ENCODE results near the gene RIT1.

DNA sequence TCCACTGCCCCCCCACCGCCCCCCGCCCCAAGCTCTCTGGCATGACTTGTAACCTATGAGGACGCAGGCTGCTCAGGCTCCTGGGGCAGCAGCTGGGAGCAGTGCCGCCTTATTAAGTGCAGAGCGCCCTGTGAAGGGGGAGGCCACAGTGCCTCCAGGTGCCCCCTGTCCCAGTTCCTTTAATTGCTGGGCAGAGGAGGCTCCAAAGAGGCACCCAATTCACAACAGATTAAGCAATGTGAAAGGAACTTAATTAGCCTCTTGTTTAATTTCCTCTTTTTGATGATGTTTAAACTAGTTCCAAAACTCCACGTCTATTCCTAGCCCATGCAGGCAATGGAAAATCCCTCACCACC is 33.3 kb upstream of the RIT1 start:
- TF ChIP-seq, protein P1, sequence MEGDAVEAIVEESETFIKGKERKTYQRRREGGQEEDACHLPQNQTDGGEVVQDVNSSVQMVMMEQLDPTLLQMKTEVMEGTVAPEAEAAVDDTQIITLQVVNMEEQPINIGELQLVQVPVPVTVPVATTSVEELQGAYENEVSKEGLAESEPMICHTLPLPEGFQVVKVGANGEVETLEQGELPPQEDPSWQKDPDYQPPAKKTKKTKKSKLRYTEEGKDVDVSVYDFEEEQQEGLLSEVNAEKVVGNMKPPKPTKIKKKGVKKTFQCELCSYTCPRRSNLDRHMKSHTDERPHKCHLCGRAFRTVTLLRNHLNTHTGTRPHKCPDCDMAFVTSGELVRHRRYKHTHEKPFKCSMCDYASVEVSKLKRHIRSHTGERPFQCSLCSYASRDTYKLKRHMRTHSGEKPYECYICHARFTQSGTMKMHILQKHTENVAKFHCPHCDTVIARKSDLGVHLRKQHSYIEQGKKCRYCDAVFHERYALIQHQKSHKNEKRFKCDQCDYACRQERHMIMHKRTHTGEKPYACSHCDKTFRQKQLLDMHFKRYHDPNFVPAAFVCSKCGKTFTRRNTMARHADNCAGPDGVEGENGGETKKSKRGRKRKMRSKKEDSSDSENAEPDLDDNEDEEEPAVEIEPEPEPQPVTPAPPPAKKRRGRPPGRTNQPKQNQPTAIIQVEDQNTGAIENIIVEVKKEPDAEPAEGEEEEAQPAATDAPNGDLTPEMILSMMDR (conservative IDR thresholded peaks at IDR 0.05; ENCODE audit: low read depth, low read length) = no peak
- no peak for TF ChIP-seq EZH2phosphoT487 (IDR thresholded peaks at IDR 0.05; ENCODE audit: borderline replicate concordance, low read length)
